ENCODE results near the gene MNAT1. TPM values are rescaled to one million over a fixed set of nuclear protein-coding genes. Genes with fewer than 3 reads are reported as not detected.

MNAT1 gene
- total RNA-seq, 4 donors from 2014 or later = 4.2 to 30.3 (median 17.8) TPM

DNA sequence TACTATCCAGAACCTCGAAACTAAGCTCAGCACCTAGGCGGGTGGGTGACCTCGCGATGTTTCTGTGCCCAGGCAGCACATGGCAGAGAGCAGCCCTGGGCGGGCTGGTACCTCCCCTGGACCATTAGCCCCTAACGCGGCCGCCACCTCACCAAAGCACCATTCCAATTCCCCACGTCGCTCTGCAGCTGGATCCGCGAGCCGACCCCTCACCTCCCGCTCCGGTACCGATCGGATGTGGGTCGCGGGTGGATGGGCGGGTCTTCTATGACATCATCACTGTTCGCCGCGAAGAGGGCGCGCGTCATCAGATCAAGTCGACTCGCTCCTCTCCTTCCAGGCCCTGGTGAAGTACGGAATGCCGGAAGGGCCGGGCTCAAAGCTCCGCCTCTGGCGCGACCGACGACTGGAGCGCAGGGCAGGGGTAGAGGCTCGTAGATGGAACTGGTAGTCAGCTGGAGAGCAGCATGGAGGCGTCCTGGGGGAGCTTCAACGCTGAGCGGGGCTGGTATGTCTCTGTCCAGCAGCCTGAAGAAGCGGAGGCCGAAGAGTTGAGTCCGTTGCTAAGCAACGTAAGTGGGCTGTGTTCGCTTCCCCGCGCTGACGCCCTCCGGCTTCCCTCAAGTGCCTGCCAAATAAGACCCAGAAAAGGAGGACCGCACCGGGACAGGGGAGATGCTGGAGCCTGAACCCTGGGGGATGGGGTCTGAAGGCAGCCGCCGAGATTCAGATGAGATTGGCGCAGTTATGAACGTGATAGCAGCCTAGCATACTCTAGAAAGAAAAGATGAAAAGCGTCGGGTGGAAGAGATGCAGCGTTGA, 246.5 kb downstream of the MNAT1 start, which contains the start of the genes SLC38A6 and TRMT5:
SLC38A6 (plus strand) TSS at position 435 of the 822 bp plus-strand sequence; CDS start at position 468, 33 bp downstream.
TRMT5 (minus strand) TSS at position 269 of the 822 bp plus-strand sequence; CDS start at position 163, 106 bp downstream.
- 0% methylated on average over 3 to 56 of the region's 59 CpGs for WGBS, 2 donors (ENCODE audit: low coverage in 1 of 2)
- intact Hi-C loops (cut with DNase I; ENCODE audit: low total_unique reads) = no loop called here
- Histone ChIP-seq H3K36me3 (no peaks in the 10 kb centered on the region), H3K27me3 (no peaks in the 10 kb centered on the region), H3K4me3 (peak within 1 kb of the TSS; percentile 56 to 92 (median 65)), H3K27ac (peak within 1 kb of the TSS; percentile 80 to 88 (median 84)), H3K9me3 (no peaks in the 10 kb centered on the region), H3K4me1 (peaks cover 5 to 27% (median 9%) of the 10 kb centered on the region in 4 donors)
- TF ChIP-seq POLR2AphosphoS5 (IDR thresholded peaks at IDR 0.05) = peak; percentile 70 to 85 (median 75)
- TF ChIP-seq EP300 (IDR thresholded peaks at IDR 0.05; ENCODE audit: low read depth) = no peak
- TF ChIP-seq, protein P1, sequence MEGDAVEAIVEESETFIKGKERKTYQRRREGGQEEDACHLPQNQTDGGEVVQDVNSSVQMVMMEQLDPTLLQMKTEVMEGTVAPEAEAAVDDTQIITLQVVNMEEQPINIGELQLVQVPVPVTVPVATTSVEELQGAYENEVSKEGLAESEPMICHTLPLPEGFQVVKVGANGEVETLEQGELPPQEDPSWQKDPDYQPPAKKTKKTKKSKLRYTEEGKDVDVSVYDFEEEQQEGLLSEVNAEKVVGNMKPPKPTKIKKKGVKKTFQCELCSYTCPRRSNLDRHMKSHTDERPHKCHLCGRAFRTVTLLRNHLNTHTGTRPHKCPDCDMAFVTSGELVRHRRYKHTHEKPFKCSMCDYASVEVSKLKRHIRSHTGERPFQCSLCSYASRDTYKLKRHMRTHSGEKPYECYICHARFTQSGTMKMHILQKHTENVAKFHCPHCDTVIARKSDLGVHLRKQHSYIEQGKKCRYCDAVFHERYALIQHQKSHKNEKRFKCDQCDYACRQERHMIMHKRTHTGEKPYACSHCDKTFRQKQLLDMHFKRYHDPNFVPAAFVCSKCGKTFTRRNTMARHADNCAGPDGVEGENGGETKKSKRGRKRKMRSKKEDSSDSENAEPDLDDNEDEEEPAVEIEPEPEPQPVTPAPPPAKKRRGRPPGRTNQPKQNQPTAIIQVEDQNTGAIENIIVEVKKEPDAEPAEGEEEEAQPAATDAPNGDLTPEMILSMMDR (IDR thresholded peaks at IDR 0.05) = no peak
- TF ChIP-seq POLR2A (IDR thresholded peaks at IDR 0.05) = peak; percentile 61
- peak; percentile 95 for DNase-seq
- in situ Hi-C loops (cut with MboI; ENCODE audit: low pct_ligation_motif_present in 1 of 4, low pct_unique_long_range_greater_than_20kb in 1 of 4, low sequenced_read_pairs in 3 of 4) = no loop called here

DNA sequence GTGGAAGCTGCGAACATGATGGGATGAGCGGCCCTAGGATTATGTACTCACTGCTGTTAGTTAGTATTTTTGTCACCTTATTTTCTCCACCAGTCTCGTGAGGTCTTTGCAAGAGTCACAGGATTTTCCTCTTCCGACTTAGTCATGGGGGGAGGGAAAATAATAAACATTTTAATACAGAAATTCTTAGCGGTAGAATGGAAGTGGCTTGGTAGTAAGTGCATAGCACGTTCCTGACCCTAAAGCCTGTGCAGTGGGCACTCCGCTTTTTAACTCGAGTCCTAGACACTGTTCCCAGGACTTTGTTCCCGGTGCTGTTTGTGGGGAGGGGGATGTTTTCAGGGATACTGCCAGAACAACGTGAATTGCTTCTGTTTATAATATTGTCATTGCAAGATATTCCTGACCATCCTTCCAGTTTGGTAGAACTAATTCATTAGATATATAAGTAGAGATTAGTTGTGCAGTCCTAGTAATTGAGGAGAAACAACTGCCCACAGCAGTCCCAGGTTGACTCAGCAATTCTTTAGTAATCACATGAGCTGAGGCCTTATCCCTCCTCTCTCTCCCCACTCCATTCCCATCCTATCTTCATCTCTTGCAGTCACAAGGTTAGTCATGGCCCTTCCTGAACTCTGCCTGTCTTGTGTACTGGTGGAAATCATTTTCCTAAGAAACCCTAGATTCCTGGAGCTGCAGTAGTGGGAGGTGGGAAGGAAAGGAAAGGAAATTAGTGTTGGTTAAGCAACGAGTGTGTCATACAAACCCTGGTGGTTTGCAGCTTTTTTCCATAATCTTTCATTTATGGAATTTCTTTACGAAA, 247.3 kb downstream of the MNAT1 start:
- Histone ChIP-seq H3K27ac (peak overlapping the region; percentile 80 to 88 (median 84)), H3K9me3 (no peaks in the 10 kb centered on the region), H3K27me3 (no peaks in the 10 kb centered on the region), H3K36me3 (no peaks in the 10 kb centered on the region), H3K4me1 (peaks cover 5 to 27% (median 9%) of the 10 kb centered on the region in 4 donors), H3K4me3 (peak overlapping the region; percentile 56 to 92 (median 65))
- 11 to 12% methylated on average over 9 to 12 of the region's 12 CpGs for WGBS, 2 donors (ENCODE audit: low coverage in 1 of 2)
- in situ Hi-C loops (cut with MboI; ENCODE audit: low pct_ligation_motif_present in 1 of 4, low pct_unique_long_range_greater_than_20kb in 1 of 4, low sequenced_read_pairs in 3 of 4) (no loop called here), intact Hi-C loops (cut with DNase I; ENCODE audit: low total_unique reads) (no loop called here)
- no peak for DNase-seq
- TF ChIP-seq POLR2A (IDR thresholded peaks at IDR 0.05) (no peak), POLR2AphosphoS5 (IDR thresholded peaks at IDR 0.05) (no peak), EP300 (IDR thresholded peaks at IDR 0.05; ENCODE audit: low read depth) (no peak)
- TF ChIP-seq, protein P1 (IDR thresholded peaks at IDR 0.05) = no peak

DNA sequence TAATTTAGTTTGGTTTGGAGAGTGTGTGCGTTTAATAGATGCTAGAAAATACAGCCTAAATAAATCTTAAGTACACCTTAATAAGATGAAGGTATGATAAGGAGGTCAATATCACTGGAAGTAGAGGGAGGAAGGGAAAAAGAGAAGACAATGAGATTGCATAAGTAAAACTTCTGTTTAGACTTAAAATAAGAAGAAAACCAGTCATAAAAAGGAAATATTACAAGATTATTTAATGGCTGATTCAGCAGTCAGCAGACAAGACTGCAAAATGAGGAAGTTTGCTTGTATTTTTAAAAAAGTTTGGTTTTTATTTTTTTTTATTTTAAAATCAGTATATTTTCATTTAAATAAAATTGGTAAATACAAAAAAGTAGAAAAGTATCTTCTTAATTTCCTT, 249.6 kb downstream of the MNAT1 start:
- Histone ChIP-seq H3K27ac (no peak overlapping the region), H3K9me3 (no peaks in the 10 kb centered on the region), H3K4me3 (no peak overlapping the region), H3K4me1 (peaks cover 5 to 14% (median 9%) of the 10 kb centered on the region in 4 donors), H3K27me3 (no peaks in the 10 kb centered on the region), H3K36me3 (no peaks in the 10 kb centered on the region)
- in situ Hi-C loops (cut with MboI; ENCODE audit: low pct_ligation_motif_present in 1 of 4, low pct_unique_long_range_greater_than_20kb in 1 of 4, low sequenced_read_pairs in 3 of 4) = no loop called here
- no peak for TF ChIP-seq POLR2AphosphoS5 (IDR thresholded peaks at IDR 0.05)
- TF ChIP-seq EP300 (IDR thresholded peaks at IDR 0.05; ENCODE audit: low read depth) = no peak
- no peak for TF ChIP-seq POLR2A (IDR thresholded peaks at IDR 0.05)
- TF ChIP-seq, protein P1 (IDR thresholded peaks at IDR 0.05) = no peak
- WGBS, 2 donors (ENCODE audit: low coverage in 1 of 2) = 88 to 89% methylated on average over 1 of the region's 1 CpG
- intact Hi-C loops (cut with DNase I; ENCODE audit: low total_unique reads) = no loop called here
- DNase-seq = no peak

DNA sequence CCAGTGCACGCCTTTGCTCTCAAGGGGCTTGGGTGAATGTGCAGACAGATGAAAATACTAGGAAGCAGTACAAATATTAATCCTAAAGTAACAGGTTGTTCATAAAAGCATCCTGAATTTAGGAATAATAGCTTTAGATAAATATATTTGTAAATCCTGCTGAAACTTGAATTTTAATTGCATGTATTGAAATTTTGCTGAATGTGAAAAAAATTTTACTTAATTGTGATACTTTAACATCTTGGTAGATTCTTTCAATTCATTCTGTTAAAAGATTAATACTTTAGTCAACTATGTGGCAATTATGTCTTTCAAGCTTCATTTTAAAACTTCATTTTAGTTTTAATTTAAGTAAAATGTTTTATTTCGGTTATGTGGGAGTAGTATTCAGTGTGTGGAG, 251.9 kb downstream of the MNAT1 start:
- H3K4me3 ChIP-seq = no peak overlapping the region
- no peak for DNase-seq
- H3K27me3 ChIP-seq = no peaks in the 10 kb centered on the region
- H3K9me3 ChIP-seq = no peaks in the 10 kb centered on the region
- H3K36me3 ChIP-seq = peaks cover 0 to 5% (median 0%) of the 10 kb centered on the region in 4 donors
- in situ Hi-C loops (cut with MboI; ENCODE audit: low pct_ligation_motif_present in 1 of 4, low pct_unique_long_range_greater_than_20kb in 1 of 4, low sequenced_read_pairs in 3 of 4) (no loop called here), intact Hi-C loops (cut with DNase I; ENCODE audit: low total_unique reads) (no loop called here)
- H3K4me1 ChIP-seq = peaks cover 0 to 8% (median 4%) of the 10 kb centered on the region in 4 donors
- 83 to 96% methylated on average over 2 of the region's 2 CpGs for WGBS, 2 donors (ENCODE audit: low coverage in 1 of 2)
- H3K27ac ChIP-seq = no peak overlapping the region
- TF ChIP-seq, protein P1 (IDR thresholded peaks at IDR 0.05) = no peak
- TF ChIP-seq POLR2A (IDR thresholded peaks at IDR 0.05) (no peak), EP300 (IDR thresholded peaks at IDR 0.05; ENCODE audit: low read depth) (no peak), POLR2AphosphoS5 (IDR thresholded peaks at IDR 0.05) (no peak)

Data from transverse colon (tissue), 4 donors.